Dermis blood vessel endothelial cell (primary cell): ENCODE measurements around the gene SPIRE2. TPM values are rescaled to one million over a fixed set of nuclear protein-coding genes. Genes with fewer than 3 reads are reported as not detected.

ENCODE experiments used
- DNase-seq: peaks from one replicate; pipeline ENCODE4 v3.0.0; 2010
- total RNA-seq: library from RNA; depleted of rRNA; stranded (reverse); fragments of >200 nt; gene quantifications from 2 replicates; pipeline ENCODE4 v1.2.3, GENCODE V29; 2014

The SPIRE2 gene
- total RNA-seq, 1 donor from 2014 or later = 2.7 TPM

DNA sequence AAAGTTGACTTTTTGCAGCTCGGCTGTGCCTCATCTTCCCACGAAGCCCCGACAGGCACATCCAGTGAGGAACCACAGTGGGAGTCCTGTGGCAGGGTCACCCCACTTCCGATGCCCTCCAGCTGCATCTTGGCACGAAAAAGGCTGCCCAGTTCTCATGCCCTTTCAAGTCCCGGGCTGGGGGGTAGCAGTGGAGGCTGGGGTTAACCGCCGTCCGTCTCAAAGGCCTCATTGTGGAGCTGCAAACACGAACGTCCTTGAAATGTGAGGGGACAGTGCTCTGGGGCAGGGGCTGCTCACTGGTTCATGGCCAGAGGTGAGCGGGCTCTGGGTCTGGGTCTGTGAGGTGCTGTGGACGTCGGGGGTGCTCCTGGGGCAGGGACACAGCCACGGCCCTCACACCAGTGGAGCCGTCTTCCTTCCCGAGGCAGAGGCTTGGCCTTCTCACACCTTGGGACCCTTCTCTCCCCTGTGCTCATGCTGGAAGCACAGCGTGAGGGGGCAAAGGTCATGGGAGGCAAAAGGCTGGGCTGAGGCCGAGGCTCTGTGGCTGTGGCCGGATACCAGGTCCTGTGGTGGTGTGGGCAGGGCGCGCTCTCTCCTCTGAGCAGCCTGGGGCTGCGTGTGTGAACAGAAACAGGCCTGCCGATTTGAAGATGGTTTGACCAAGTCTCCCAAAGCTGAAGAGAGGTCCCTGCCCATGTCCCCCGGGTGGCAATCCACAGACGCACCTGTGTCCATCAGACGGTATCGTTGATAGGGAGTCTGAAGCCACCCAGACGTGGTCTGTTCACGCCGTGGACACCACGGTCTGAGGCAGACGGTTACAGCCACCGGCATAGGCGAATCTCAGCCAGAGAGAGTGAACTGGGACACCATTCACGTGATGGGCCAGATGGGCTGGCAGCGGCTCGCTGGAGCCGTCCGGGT, 87.3 kb downstream of the SPIRE2 start:
- DNase-seq = no peak

DNA sequence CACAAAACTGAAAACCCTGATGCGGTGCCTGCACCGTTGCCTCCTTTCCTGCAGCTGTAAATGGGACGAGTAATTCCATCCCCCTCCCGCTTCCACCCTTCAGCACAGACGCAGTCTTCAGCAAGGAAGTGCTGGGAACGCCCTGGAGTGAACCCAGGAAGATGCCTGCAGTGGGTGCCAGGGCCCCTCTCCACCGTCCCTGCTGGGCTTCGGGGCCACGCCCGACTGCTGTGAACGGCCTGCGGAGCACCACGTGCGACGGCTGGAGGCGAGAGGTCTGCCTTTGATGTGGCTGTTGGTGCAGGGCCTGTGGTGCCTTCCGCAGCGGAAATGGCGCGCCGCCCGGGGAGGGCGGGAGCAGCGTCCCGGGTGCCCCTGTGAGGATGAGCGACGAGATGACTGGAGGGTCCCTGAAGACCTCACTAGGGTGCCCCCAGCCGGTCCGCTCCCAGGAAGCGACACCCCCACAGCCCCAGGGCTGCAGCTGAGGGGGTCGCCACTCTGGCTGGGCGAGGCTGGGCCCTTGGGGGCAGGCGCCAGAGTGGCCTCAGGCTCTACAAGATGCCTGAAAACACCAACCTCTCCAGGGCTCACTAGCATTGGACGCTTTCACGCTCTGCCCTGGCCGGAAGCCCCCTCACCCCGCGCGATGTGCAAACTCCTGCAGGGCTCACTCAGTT, 89.6 kb downstream of the SPIRE2 start:
- DNase-seq = peak; percentile 50

DNA sequence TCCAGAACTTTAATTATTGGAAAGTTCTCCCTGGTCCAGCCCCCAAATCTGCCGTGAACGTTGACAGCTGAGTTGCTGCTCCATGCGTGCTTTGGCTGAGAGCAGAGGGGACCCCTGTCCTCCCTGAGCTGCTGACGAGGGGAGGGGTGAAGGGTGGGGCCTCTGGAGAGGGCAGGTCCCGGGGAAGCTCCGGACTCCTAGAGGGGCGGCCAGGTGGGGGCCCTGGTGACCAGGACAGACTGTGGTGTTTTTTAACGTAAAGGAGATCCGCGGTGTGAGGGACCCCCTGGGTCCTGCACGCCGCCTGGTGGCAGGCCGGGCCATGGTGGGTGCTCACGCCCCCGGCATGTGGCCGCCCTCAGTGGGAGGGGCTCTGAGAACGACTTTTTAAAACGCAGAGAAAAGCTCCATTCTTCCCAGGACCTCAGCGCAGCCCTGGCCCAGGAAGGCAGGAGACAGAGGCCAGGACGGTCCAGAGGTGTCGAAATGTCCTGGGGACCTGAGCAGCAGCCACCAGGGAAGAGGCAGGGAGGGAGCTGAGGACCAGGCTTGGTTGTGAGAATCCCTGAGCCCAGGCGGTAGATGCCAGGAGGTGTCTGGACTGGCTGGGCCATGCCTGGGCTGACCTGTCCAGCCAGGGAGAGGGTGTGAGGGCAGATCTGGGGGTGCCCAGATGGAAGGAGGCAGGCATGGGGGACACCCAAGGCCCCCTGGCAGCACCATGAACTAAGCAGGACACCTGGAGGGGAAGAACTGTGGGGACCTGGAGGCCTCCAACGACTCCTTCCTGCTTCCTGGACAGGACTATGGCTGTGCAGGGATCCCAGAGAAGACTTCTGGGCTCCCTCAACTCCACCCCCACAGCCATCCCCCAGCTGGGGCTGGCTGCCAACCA, 90.4 kb downstream of the SPIRE2 start, which contains the start of gene MC1R:
Gene MC1R, plus strand, starts transcription at position 410 of the 895 bp plus-strand sequence. Its CDS starts 397 bp downstream, at position 807.
- DNase-seq = peak; percentile 58

DNA sequence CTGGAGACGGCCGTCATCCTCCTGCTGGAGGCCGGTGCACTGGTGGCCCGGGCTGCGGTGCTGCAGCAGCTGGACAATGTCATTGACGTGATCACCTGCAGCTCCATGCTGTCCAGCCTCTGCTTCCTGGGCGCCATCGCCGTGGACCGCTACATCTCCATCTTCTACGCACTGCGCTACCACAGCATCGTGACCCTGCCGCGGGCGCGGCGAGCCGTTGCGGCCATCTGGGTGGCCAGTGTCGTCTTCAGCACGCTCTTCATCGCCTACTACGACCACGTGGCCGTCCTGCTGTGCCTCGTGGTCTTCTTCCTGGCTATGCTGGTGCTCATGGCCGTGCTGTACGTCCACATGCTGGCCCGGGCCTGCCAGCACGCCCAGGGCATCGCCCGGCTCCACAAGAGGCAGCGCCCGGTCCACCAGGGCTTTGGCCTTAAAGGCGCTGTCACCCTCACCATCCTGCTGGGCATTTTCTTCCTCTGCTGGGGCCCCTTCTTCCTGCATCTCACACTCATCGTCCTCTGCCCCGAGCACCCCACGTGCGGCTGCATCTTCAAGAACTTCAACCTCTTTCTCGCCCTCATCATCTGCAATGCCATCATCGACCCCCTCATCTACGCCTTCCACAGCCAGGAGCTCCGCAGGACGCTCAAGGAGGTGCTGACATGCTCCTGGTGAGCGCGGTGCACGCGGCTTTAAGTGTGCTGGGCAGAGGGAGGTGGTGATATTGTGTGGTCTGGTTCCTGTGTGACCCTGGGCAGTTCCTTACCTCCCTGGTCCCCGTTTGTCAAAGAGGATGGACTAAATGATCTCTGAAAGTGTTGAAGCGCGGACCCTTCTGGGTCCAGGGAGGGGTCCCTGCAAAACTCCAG, 91.5 kb downstream of the SPIRE2 start:
- DNase-seq = no peak

DNA sequence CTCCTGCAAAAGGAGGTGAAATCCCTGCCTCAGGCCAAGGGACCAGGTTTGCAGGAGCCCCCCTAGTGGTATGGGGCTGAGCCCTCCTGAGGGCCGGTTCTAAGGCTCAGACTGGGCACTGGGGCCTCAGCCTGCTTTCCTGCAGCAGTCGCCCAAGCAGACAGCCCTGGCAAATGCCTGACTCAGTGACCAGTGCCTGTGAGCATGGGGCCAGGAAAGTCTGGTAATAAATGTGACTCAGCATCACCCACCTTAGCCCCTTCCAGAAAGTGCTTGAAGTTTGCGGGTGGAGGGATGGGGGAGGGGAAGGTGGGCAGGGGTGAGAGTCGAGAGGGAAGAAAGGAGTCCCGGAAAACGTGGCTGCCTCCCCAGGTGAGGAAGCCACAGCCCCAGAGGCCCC, 92.4 kb downstream of the SPIRE2 start:
- DNase-seq = no peak

Other genes with a start within 250 kb of the SPIRE2 start
- 1.0 and 2.7 TPM in 2 replicates for gene DPEP1, start 214.8 kb upstream of the SPIRE2 start, total RNA-seq
- gene CHMP1A, start 170.8 kb upstream of the SPIRE2 start, total RNA-seq = 117 and 139 TPM in 2 replicates
- gene SPATA33, start 170.6 kb upstream of the SPIRE2 start, total RNA-seq = 2.0 and 4.1 TPM in 2 replicates
- 48.2 and 71.1 TPM in 2 replicates for gene CDK10, start 141.8 kb upstream of the SPIRE2 start, total RNA-seq
- gene SPATA2L, start 126.8 kb upstream of the SPIRE2 start, total RNA-seq = 19.1 and 36.6 TPM in 2 replicates
- 5.8 and 7.3 TPM in 2 replicates for gene VPS9D1, start 107.6 kb upstream of the SPIRE2 start, total RNA-seq
- 27.4 and 44.2 TPM in 2 replicates for gene ZNF276, start 106.9 kb upstream of the SPIRE2 start, total RNA-seq
- gene FANCA, start 11.8 kb upstream of the SPIRE2 start, total RNA-seq = 16.8 and 17.3 TPM in 2 replicates
- gene TCF25, start 45.1 kb downstream of the SPIRE2 start, total RNA-seq = 170 and 206 TPM in 2 replicates
- gene MC1R, start 90.4 kb downstream of the SPIRE2 start, total RNA-seq = 2.3 and 2.6 TPM in 2 replicates
- 102 and 167 TPM in 2 replicates for gene TUBB3, start 94.9 kb downstream of the SPIRE2 start, total RNA-seq
- gene DEF8, start 120.3 kb downstream of the SPIRE2 start, total RNA-seq = 120 and 125 TPM in 2 replicates
- gene DBNDD1, start 191.0 kb downstream of the SPIRE2 start, total RNA-seq = 10.4 and 29.8 TPM in 2 replicates
- gene PRDM7, start 248.9 kb downstream of the SPIRE2 start, total RNA-seq = not detected in 2 replicates